Thyroid gland (tissue), 4 donors: ENCODE measurements around the gene ZNF541.

Source experiments
- POLR2A ChIP-seq, 2 donors: fragments of 450-650 bp; IDR thresholded peaks; one replicate each; pipeline ENCODE4 v1.6.1; 2017; ENCODE audit warnings: antibody characterized with exemption in 2 of 2, mild to moderate bottlenecking in 2 of 2, moderate library complexity in 1 of 2
- TF ChIP-seq, protein P1 (sequence below), 6 experiments: fragments of 200-600 bp in 3 of 6; fragments of 450-650 bp in 3 of 6; sonication (generic) in 3 of 6; IDR thresholded peaks; one replicate each; pipeline ENCODE4 v1.5.1; 2016 to 2019; ENCODE audit warnings: antibody characterized with exemption in 6 of 6, mild to moderate bottlenecking in 2 of 6, inconsistent platforms in 1 of 6, moderate library complexity in 1 of 6

DNA sequence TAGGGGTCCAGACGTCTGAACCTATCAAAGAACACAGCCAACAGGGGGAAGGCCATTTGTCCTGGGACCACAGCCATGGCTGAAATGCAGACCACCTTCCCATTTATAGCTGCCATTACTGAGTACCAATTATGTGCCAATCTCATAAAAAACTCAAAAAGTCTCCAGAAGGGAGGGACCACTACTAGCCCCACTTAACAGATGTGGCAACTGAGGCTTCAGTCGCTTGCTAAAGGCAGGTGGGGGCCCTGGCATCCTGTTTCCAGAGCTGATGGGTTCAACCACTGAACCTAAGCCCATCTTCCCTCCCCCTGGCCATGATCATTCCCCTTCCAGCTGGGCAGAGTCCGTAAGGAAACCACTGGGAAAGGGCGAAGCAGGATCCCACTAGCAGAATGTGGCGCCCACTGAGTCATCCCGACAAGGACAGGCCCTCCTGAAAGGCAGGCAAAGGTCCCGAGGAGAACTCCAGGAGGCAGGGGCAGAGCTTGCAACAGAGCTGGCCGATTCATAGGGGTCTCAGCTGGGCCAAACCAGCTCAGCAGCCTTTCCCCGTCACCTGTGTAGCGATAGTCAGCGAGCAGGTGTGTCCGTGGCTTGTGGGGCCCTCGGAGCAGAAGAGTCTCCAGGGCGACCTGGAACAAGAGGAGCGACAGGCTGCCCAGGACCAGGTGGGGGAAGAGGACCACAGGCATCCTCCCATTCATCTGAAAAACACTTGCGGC lies 43.8 kb downstream of the ZNF541 start:
- TF ChIP-seq, protein P1, sequence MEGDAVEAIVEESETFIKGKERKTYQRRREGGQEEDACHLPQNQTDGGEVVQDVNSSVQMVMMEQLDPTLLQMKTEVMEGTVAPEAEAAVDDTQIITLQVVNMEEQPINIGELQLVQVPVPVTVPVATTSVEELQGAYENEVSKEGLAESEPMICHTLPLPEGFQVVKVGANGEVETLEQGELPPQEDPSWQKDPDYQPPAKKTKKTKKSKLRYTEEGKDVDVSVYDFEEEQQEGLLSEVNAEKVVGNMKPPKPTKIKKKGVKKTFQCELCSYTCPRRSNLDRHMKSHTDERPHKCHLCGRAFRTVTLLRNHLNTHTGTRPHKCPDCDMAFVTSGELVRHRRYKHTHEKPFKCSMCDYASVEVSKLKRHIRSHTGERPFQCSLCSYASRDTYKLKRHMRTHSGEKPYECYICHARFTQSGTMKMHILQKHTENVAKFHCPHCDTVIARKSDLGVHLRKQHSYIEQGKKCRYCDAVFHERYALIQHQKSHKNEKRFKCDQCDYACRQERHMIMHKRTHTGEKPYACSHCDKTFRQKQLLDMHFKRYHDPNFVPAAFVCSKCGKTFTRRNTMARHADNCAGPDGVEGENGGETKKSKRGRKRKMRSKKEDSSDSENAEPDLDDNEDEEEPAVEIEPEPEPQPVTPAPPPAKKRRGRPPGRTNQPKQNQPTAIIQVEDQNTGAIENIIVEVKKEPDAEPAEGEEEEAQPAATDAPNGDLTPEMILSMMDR (IDR thresholded peaks at IDR 0.05): no peak
- no peak for TF ChIP-seq POLR2A (IDR thresholded peaks at IDR 0.05)
